DOHH2 (cell line): ENCODE measurements around the gene LSAMP.

Experiments used
- H3F3A ChIP-seq: fragments of 200-600 bp; sonication (generic), shearing (Covaris generic); 2 replicates; pipeline ENCODE4 v1.6.0; 2016; ENCODE audit warnings: antibody characterized with exemption, mild to moderate bottlenecking; ENCODE audit not compliant: control insufficient read depth, insufficient read depth
- H3K27ac ChIP-seq: fragments of 200-600 bp; sonication (generic); 2 replicates; pipeline ENCODE4 v1.5.1; 2014; ENCODE audit warnings: low read depth, mild to moderate bottlenecking, low read length, moderate library complexity
- H3K27me3 ChIP-seq: fragments of 200-600 bp; sonication (generic); 2 replicates; pipeline ENCODE4 v1.6.1; 2014; ENCODE audit warnings: mild to moderate bottlenecking, low read length, mixed read lengths; ENCODE audit not compliant: control insufficient read depth
- H3K36me3 ChIP-seq: fragments of 200-600 bp; sonication (generic); 2 replicates; pipeline ENCODE4 v1.6.1; 2014; ENCODE audit warnings: mild to moderate bottlenecking, low read length, moderate library complexity, mixed read lengths; ENCODE audit not compliant: control insufficient read depth
- H3K4me1 ChIP-seq: fragments of 200-600 bp; sonication (generic); 2 replicates; pipeline ENCODE4 v1.6.1; 2014; ENCODE audit warnings: mild to moderate bottlenecking, low read length, mixed read lengths; ENCODE audit not compliant: control insufficient read depth
- H3K4me2 ChIP-seq: fragments of 200-600 bp; sonication (generic); 2 replicates; pipeline ENCODE4 v1.6.0; 2014; ENCODE audit warnings: mild to moderate bottlenecking, low read length, moderate library complexity
- H3K4me3 ChIP-seq: fragments of 200-600 bp; sonication (generic); 2 replicates; pipeline ENCODE4 v1.5.1; 2014; ENCODE audit warnings: mild to moderate bottlenecking, low read length, mixed read lengths
- H3K79me2 ChIP-seq: fragments of 200-600 bp; sonication (generic); 2 replicates; pipeline ENCODE4 v1.6.1; 2014; ENCODE audit warnings: mild to moderate bottlenecking, low read length, mixed read lengths; ENCODE audit not compliant: control insufficient read depth
- H3K9me2 ChIP-seq: fragments of 200-600 bp; sonication (generic); replicated peaks from 2 replicates; pipeline ENCODE4 v1.6.1; 2014; ENCODE audit warnings: mild to moderate bottlenecking, low read length, mixed read lengths; ENCODE audit not compliant: control insufficient read depth
- H3K9me3 ChIP-seq: fragments of 200-600 bp; sonication (generic); 2 replicates; pipeline ENCODE4 v1.6.1; 2014; ENCODE audit warnings: antibody characterized with exemption, low read length, mixed read lengths; ENCODE audit not compliant: control insufficient read depth, insufficient read depth
- H4K20me1 ChIP-seq: fragments of 200-600 bp; sonication (generic); 2 replicates; pipeline ENCODE4 v1.6.0; 2014; ENCODE audit warnings: low read depth, mild to moderate bottlenecking, antibody characterized with exemption, low read length, moderate library complexity; ENCODE audit not compliant: control insufficient read depth, insufficient read depth
- EZH2phosphoT487 ChIP-seq: fragments of 200-600 bp; sonication (generic); IDR thresholded peaks from 2 replicates; pipeline ENCODE4 v1.6.1; 2017; ENCODE audit warnings: borderline replicate concordance, mild to moderate bottlenecking, antibody characterized with exemption, low read length, moderate library complexity, mixed read lengths
- TF ChIP-seq, protein P1 (sequence below): fragments of 200-600 bp; sonication (generic); IDR thresholded peaks from one replicate; pipeline ENCODE4 v1.5.1; 2014; ENCODE audit warnings: antibody characterized with exemption, mild to moderate bottlenecking, low read depth, low read length; ENCODE audit not compliant: poor library complexity, severe bottlenecking

The LSAMP gene

GRCh38 chr3:115787818-115788217 lies 657.5 kb downstream of the LSAMP start:
- no peaks in the 10 kb centered on the region for H3F3A ChIP-seq
- no peaks in the 10 kb centered on the region for H3K36me3 ChIP-seq
- H3K27ac ChIP-seq, result no peak overlapping the region
- H3K4me3 ChIP-seq, result no peak overlapping the region
- no peaks in the 10 kb centered on the region for H3K9me3 ChIP-seq
- H3K27me3 ChIP-seq, result peaks cover 14% of the 10 kb centered on the region
- TF ChIP-seq EZH2phosphoT487, result no peak
- TF ChIP-seq, protein P1, sequence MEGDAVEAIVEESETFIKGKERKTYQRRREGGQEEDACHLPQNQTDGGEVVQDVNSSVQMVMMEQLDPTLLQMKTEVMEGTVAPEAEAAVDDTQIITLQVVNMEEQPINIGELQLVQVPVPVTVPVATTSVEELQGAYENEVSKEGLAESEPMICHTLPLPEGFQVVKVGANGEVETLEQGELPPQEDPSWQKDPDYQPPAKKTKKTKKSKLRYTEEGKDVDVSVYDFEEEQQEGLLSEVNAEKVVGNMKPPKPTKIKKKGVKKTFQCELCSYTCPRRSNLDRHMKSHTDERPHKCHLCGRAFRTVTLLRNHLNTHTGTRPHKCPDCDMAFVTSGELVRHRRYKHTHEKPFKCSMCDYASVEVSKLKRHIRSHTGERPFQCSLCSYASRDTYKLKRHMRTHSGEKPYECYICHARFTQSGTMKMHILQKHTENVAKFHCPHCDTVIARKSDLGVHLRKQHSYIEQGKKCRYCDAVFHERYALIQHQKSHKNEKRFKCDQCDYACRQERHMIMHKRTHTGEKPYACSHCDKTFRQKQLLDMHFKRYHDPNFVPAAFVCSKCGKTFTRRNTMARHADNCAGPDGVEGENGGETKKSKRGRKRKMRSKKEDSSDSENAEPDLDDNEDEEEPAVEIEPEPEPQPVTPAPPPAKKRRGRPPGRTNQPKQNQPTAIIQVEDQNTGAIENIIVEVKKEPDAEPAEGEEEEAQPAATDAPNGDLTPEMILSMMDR, result no peak
- no peaks in the 10 kb centered on the region for H4K20me1 ChIP-seq
- no peak overlapping the region for H3K4me2 ChIP-seq
- H3K9me2 ChIP-seq, result no peaks in the 10 kb centered on the region
- peaks cover 12% of the 10 kb centered on the region for H3K4me1 ChIP-seq
- H3K79me2 ChIP-seq, result no peaks in the 10 kb centered on the region

DNA sequence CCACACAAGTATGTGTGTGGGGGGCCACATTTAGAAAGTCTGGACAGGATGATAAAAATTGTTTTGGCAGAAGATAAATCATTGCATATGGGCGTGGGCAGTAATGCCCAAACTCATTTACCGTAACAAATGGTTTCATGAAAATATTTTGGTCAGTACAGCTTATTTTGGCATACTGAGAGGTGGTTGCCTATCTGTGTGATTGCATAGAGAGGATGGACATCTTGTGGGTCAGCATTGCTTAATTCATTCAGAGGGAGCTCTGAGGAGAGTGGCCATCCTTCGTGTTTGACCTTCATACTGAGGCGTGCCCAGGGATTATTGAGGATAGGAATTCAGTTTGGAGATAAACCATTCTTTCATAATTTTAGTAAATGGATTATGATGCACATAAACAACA lies 659.5 kb downstream of the LSAMP start:
- Histone ChIP-seq H3K9me2 (no peaks in the 10 kb centered on the region), H3K36me3 (no peaks in the 10 kb centered on the region), H3K27me3 (peaks cover 14% of the 10 kb centered on the region), H3K4me1 (peaks cover 12% of the 10 kb centered on the region), H3K4me2 (no peak overlapping the region; the same call in 1 of the 2 replicates), H3F3A (no peaks in the 10 kb centered on the region), H3K27ac (no peak overlapping the region), H3K79me2 (no peaks in the 10 kb centered on the region), H3K4me3 (no peak overlapping the region), H3K9me3 (no peaks in the 10 kb centered on the region), H4K20me1 (no peaks in the 10 kb centered on the region)
- TF ChIP-seq, protein P1, result no peak
- TF ChIP-seq EZH2phosphoT487, result no peak

DNA sequence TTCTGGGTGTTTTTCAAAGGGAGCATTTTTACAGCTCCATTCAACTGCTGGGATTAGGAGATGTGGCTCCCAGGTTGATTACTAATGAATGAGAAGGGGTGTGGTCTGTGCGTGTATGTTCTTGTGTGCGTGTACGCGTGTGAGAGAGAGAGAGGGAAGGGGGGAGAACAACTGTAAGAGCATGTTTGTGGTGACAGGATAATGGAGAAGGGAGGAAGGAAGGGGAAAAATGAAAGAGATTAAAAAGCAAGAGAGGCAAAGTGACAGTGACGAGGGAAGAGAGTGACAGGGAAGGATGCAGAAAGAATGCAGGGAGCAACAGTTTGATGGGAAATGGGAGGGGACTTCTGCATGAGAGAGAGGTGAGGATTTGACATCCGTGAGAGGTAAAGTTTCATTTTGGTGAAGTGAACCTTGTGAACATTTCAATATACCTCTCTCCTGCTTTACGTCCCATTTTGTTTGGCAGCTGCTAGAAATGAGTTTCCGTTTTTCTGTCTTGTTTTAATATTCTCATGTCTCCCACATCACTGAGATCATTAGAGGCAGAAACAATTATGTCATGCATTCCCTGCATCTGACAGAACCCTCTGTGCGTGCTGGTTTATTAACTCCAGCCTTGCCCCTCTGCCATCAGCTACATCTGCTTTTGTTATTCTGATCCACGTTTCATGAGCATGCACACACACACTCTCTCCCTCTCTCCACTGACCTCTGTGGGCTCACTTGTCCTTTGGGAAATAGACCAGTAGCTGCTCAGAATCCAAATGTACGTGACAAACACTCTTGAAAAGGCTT lies 660.3 kb downstream of the LSAMP start:
- Histone ChIP-seq H3K79me2 (no peaks in the 10 kb centered on the region), H3K4me1 (peaks cover 12% of the 10 kb centered on the region), H3K9me2 (no peaks in the 10 kb centered on the region), H3K27ac (no peak overlapping the region), H3K9me3 (no peaks in the 10 kb centered on the region), H3F3A (no peaks in the 10 kb centered on the region), H3K36me3 (no peaks in the 10 kb centered on the region), H3K4me3 (peak overlapping the region; percentile 84), H4K20me1 (no peaks in the 10 kb centered on the region), H3K27me3 (peaks cover 14% of the 10 kb centered on the region), H3K4me2 (peak overlapping the region; percentile 87)
- no peak for TF ChIP-seq EZH2phosphoT487
- TF ChIP-seq, protein P1, result no peak
